Breast epithelium (tissue), 3 donors: ENCODE results near the gene LRP2.

Source experiments
- POLR2AphosphoS5 ChIP-seq, 3 donors: sonication (generic); formaldehyde crosslinking; IDR thresholded peaks; one replicate each; pipeline ENCODE4 v1.6.1; 2017; ENCODE audit warnings: antibody characterized with exemption in 3 of 3
- TF ChIP-seq, protein P1 (sequence below), 3 donors: fragments of 450-650 bp; IDR thresholded peaks; one replicate each; pipeline ENCODE4 v1.5.1; 2016 to 2017; ENCODE audit warnings: antibody characterized with exemption in 3 of 3, mild to moderate bottlenecking in 3 of 3, moderate library complexity in 3 of 3

GRCh38 chr2:169291517-169291916 is 70.8 kb downstream of the LRP2 start:
- TF ChIP-seq, protein P1, sequence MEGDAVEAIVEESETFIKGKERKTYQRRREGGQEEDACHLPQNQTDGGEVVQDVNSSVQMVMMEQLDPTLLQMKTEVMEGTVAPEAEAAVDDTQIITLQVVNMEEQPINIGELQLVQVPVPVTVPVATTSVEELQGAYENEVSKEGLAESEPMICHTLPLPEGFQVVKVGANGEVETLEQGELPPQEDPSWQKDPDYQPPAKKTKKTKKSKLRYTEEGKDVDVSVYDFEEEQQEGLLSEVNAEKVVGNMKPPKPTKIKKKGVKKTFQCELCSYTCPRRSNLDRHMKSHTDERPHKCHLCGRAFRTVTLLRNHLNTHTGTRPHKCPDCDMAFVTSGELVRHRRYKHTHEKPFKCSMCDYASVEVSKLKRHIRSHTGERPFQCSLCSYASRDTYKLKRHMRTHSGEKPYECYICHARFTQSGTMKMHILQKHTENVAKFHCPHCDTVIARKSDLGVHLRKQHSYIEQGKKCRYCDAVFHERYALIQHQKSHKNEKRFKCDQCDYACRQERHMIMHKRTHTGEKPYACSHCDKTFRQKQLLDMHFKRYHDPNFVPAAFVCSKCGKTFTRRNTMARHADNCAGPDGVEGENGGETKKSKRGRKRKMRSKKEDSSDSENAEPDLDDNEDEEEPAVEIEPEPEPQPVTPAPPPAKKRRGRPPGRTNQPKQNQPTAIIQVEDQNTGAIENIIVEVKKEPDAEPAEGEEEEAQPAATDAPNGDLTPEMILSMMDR (IDR thresholded peaks at IDR 0.05): no peak
- TF ChIP-seq POLR2AphosphoS5 (IDR thresholded peaks at IDR 0.05): no peak
